ENCODE results near the gene METTL26. TPM values are rescaled to one million over a fixed set of nuclear protein-coding genes. Genes with fewer than 3 reads are reported as not detected.
A peak's percentile ranks its signal among the peaks of the same experiment; 100 is the strongest.

The METTL26 gene
- total RNA-seq, 4 donors from 2014 or later = 72.2 to 138 (median 84.7) TPM

GRCh38 chr16:638034-638543 is 2.0 kb upstream of the METTL26 start:
- no peak for DNase-seq (ENCODE audit: low spot score in 2 of 2)
- Histone ChIP-seq H3K27ac (no peak overlapping the region), H3K4me1 (peaks cover 42% of the 10 kb centered on the region), H3K4me3 (no peak overlapping the region), H3K9me3 (no peaks in the 10 kb centered on the region), H3K27me3 (no peaks in the 10 kb centered on the region), H3K36me3 (peaks cover 16% of the 10 kb centered on the region)
- TF ChIP-seq CTCF (IDR thresholded peaks at IDR 0.05) (no peak), POLR2AphosphoS5 (IDR thresholded peaks at IDR 0.05) (no peak), EP300 (IDR thresholded peaks at IDR 0.05) (no peak)
- WGBS = 94% methylated on average over 4 of the region's 15 CpGs

- H3K27me3 ChIP-seq = no peaks in the 10 kb centered on the region
- H3K9me3 ChIP-seq = no peaks in the 10 kb centered on the region
- WGBS = 68% methylated on average over 13 of the region's 53 CpGs
- H3K4me3 ChIP-seq = peak overlapping the region; percentile 95
- no peak for TF ChIP-seq POLR2AphosphoS5 (IDR thresholded peaks at IDR 0.05)
- TF ChIP-seq POLR2A (IDR thresholded peaks at IDR 0.05) = no peak
- TF ChIP-seq CTCF (IDR thresholded peaks at IDR 0.05) = no peak
- no peak for TF ChIP-seq EP300 (IDR thresholded peaks at IDR 0.05)
- peak overlapping the region; percentile 95 for H3K27ac ChIP-seq
- peaks cover 35% of the 10 kb centered on the region for H3K4me1 ChIP-seq
- peaks cover 18% of the 10 kb centered on the region for H3K36me3 ChIP-seq
- DNase-seq (ENCODE audit: low spot score in 2 of 2) = peak in 1 of 2 donors; percentile 98
Observed at GRCh38 chr16:637081-638018, 1.2 kb upstream of the METTL26 start.

- Histone ChIP-seq H3K9me3 (no peaks in the 10 kb centered on the region), H3K27me3 (no peaks in the 10 kb centered on the region), H3K4me1 (peaks cover 28% of the 10 kb centered on the region), H3K36me3 (peaks cover 18% of the 10 kb centered on the region), H3K4me3 (peak overlapping the region; percentile 95), H3K27ac (peak overlapping the region; percentile 95)
- DNase-seq (ENCODE audit: low spot score in 2 of 2) = no peak
- no CpG with 5 or more reads among the region's 55 CpGs for WGBS
- TF ChIP-seq CTCF (IDR thresholded peaks at IDR 0.05) (no peak), EP300 (IDR thresholded peaks at IDR 0.05) (no peak), POLR2AphosphoS5 (IDR thresholded peaks at IDR 0.05) (no peak), POLR2A (IDR thresholded peaks at IDR 0.05) (no peak)
Observed at GRCh38 chr16:635573-636205, 416 bp downstream of the METTL26 start.

GRCh38 chr16:634996-635395 is 1.1 kb downstream of the METTL26 start:
- DNase-seq (ENCODE audit: low spot score in 2 of 2) = no peak
- Histone ChIP-seq H3K36me3 (peaks cover 18% of the 10 kb centered on the region), H3K27me3 (no peaks in the 10 kb centered on the region), H3K27ac (no peak overlapping the region), H3K4me1 (peaks cover 35% of the 10 kb centered on the region), H3K4me3 (peak overlapping the region; percentile 95), H3K9me3 (no peaks in the 10 kb centered on the region)
- no peak for TF ChIP-seq POLR2AphosphoS5 (IDR thresholded peaks at IDR 0.05)
- TF ChIP-seq CTCF (IDR thresholded peaks at IDR 0.05) = no peak
- TF ChIP-seq EP300 (IDR thresholded peaks at IDR 0.05) = no peak
- TF ChIP-seq POLR2A (IDR thresholded peaks at IDR 0.05) = no peak
- WGBS = 68% methylated on average over 6 of the region's 7 CpGs
